Astrocyte (in vitro differentiated cells and primary cell): ENCODE results near the gene MATR3. TPM values are rescaled to one million over a fixed set of nuclear protein-coding genes. Genes with fewer than 3 reads are reported as not detected.

Experiments
- DNase-seq: peaks from one replicate; pipeline ENCODE4 v3.0.0-alpha.2; 2010; ENCODE audit warnings: low read depth
- FAIRE-seq: peaks from 2 replicates; lab custom pipeline; 2011; peaks lifted over from hg19 to GRCh38; lab: Jason Lieb, UNC
- H2AFZ ChIP-seq: 2 replicates; pipeline ENCODE4 v1.6.0; 2012; ENCODE audit warnings: low read depth, low read length, inconsistent platforms
- H3K27ac ChIP-seq: 2 replicates; pipeline ENCODE4 v1.5.1; 2011; ENCODE audit warnings: low read depth, low read length, inconsistent platforms
- H3K27me3 ChIP-seq: 2 replicates; pipeline ENCODE4 v1.6.0; 2011; ENCODE audit warnings: low read length, inconsistent platforms; ENCODE audit not compliant: insufficient read depth
- H3K36me3 ChIP-seq: 2 replicates; pipeline ENCODE4 v1.5.1; 2011; ENCODE audit warnings: low read length, inconsistent platforms; ENCODE audit not compliant: insufficient read depth
- H3K4me1 ChIP-seq: 2 replicates; pipeline ENCODE4 v1.5.1; 2011; ENCODE audit warnings: low read length, inconsistent platforms; ENCODE audit not compliant: insufficient read depth
- H3K4me2 ChIP-seq: 2 replicates; pipeline ENCODE4 v1.6.0; 2012; ENCODE audit warnings: low read length, inconsistent platforms
- H3K4me3 ChIP-seq: 2 replicates; pipeline ENCODE4 v1.5.1; 2011; ENCODE audit warnings: low read depth, mild to moderate bottlenecking, low read length, inconsistent platforms; ENCODE audit not compliant: insufficient read depth
- H3K79me2 ChIP-seq: 2 replicates; pipeline ENCODE4 v1.6.0; 2012; ENCODE audit warnings: mild to moderate bottlenecking, low read length, inconsistent platforms; ENCODE audit not compliant: insufficient read depth
- H3K9ac ChIP-seq: 2 replicates; pipeline ENCODE4 v1.6.0; 2012; ENCODE audit warnings: mild to moderate bottlenecking, low read length, inconsistent platforms
- H3K9me3 ChIP-seq: 2 replicates; pipeline ENCODE4 v1.5.1; 2012; ENCODE audit warnings: low read depth, mild to moderate bottlenecking, low read length, inconsistent platforms; ENCODE audit not compliant: insufficient read depth
- H4K20me1 ChIP-seq: 2 replicates; pipeline ENCODE4 v1.6.0; 2012; ENCODE audit warnings: low read length, inconsistent platforms; ENCODE audit not compliant: insufficient read depth
- H3K27ac Mint-ChIP-seq: one replicate; pipeline ENCODE4 v1.8.0; 2021; ENCODE audit warnings: mild to moderate bottlenecking, mixed read lengths; ENCODE audit not compliant: unreplicated experiment
- H3K27me3 Mint-ChIP-seq: one replicate; pipeline ENCODE4 v1.8.0; 2021; ENCODE audit warnings: low read depth, mixed read lengths; ENCODE audit not compliant: unreplicated experiment
- H3K36me3 Mint-ChIP-seq: one replicate; pipeline ENCODE4 v1.8.0; 2021; ENCODE audit warnings: low read depth, mixed read lengths; ENCODE audit not compliant: unreplicated experiment
- H3K4me1 Mint-ChIP-seq: one replicate; pipeline ENCODE4 v1.8.0; 2021; ENCODE audit warnings: low read depth, mixed read lengths; ENCODE audit not compliant: unreplicated experiment
- H3K4me3 Mint-ChIP-seq: one replicate; pipeline ENCODE4 v1.8.0; 2021; ENCODE audit warnings: mild to moderate bottlenecking, moderate library complexity, mixed read lengths; ENCODE audit not compliant: unreplicated experiment
- H3K9me3 Mint-ChIP-seq: one replicate; pipeline ENCODE4 v1.8.0; 2021; ENCODE audit warnings: mild to moderate bottlenecking, mixed read lengths; ENCODE audit not compliant: unreplicated experiment
- EZH2 ChIP-seq: IDR thresholded peaks from 2 replicates; pipeline ENCODE4 v1.6.1; 2012; ENCODE audit warnings: mild to moderate bottlenecking, low read length, inconsistent platforms; ENCODE audit not compliant: insufficient read depth
- total RNA-seq: library from RNA; stranded (reverse); gene quantifications from 2 replicates; pipeline ENCODE4 v1.2.1, GENCODE V29; 2021
- TF ChIP-seq, protein P1 (sequence below): IDR thresholded peaks from 2 replicates; pipeline ENCODE4 v1.5.1; 2011; ENCODE audit warnings: low read depth, mild to moderate bottlenecking, inconsistent platforms, low read length, moderate library complexity; ENCODE audit not compliant: insufficient read depth

Gene MATR3
- total RNA-seq, 1 donor from 2014 or later = 126 TPM

DNA sequence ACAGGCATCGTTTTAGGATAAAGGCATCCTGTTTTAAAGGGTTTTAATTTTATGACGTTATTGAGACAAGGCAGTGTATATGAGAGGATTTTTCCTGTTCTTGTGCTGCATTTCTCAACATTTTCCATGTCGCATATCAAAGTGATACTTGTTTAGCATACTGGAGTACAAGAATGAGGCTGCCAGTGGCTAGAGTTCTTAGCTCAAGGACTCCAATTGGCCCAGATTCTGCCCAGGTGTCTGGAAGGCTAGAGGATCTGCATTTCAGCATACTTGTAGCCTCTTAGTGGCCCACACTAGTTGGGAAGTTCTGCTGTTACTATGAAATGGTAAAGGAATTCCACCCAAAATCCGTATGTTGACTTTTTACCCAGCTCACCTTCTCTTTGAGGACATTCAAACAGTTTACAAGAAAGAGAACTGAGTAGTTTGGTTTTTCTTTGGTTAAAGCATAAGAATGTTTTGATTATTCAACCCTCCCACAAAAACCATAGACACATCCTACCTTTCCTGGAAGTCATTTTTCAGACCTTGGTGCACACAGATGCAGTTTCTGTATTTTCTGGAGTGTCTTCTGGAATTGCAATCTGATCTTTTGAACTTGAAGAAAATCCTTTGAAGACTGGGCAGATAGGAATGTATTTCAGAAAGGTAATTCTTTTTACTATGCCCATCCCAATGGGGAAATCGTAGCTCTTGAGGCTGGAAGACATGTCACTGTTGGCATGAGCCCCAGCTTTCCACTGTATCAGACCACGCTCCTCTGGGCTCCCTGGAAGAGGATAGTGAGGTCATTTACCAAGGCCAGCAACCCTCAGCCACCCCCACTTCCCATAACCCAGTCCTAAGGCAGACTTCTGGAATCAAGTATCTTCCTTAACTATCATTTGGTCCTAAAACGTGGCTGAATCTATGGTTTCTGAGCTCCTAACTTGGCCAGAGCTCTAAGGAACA is 78.2 kb downstream of the MATR3 start:
- H3K4me3 ChIP-seq = no peak overlapping the region

DNA sequence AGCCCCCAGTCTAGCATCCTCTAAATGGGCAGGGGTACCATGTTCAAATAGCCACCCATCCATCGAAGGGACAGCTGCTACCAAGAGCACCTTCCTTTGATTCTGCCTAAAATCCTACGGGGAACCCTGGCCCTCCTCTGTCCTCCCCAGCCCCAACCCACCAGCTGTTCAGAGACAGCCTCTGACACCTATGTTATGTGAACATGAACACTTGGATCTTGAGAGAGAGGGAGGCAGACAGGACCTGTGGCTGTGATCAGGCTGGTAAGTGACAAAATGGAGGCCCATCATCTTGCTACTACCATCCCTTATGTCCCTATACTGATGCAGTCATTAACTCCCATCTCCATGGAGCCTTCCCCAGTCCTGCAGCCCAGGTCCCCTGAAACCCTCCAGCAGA is 81.4 kb downstream of the MATR3 start:
- Histone ChIP-seq H3K27ac (no peak overlapping the region), H4K20me1 (peaks cover 28% of the 10 kb centered on the region), H2AFZ (no peak overlapping the region), H3K36me3 (no peaks in the 10 kb centered on the region), H3K4me1 (peaks cover 14% of the 10 kb centered on the region), H3K27me3 (no peaks in the 10 kb centered on the region), H3K9me3 (no peaks in the 10 kb centered on the region), H3K9ac (no peak overlapping the region), H3K4me3 (no peak overlapping the region), H3K79me2 (no peaks in the 10 kb centered on the region), H3K4me2 (no peak overlapping the region)
- H3K4me3 Mint-ChIP-seq = no peak overlapping the region
- no peak for DNase-seq
- TF ChIP-seq EZH2 = no peak
- TF ChIP-seq, protein P1, sequence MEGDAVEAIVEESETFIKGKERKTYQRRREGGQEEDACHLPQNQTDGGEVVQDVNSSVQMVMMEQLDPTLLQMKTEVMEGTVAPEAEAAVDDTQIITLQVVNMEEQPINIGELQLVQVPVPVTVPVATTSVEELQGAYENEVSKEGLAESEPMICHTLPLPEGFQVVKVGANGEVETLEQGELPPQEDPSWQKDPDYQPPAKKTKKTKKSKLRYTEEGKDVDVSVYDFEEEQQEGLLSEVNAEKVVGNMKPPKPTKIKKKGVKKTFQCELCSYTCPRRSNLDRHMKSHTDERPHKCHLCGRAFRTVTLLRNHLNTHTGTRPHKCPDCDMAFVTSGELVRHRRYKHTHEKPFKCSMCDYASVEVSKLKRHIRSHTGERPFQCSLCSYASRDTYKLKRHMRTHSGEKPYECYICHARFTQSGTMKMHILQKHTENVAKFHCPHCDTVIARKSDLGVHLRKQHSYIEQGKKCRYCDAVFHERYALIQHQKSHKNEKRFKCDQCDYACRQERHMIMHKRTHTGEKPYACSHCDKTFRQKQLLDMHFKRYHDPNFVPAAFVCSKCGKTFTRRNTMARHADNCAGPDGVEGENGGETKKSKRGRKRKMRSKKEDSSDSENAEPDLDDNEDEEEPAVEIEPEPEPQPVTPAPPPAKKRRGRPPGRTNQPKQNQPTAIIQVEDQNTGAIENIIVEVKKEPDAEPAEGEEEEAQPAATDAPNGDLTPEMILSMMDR = no peak
- no peaks in the 10 kb centered on the region for H3K27me3 Mint-ChIP-seq
- no peak overlapping the region for H3K27ac Mint-ChIP-seq
- H3K9me3 Mint-ChIP-seq = no peaks in the 10 kb centered on the region
- peaks cover 38% of the 10 kb centered on the region for H3K36me3 Mint-ChIP-seq
- no peak for FAIRE-seq
- peaks cover 4% of the 10 kb centered on the region for H3K4me1 Mint-ChIP-seq

More for the DNA sequence above, 78.2 kb downstream of the MATR3 start:
- H3K36me3 Mint-ChIP-seq = peaks cover 29% of the 10 kb centered on the region
- H3K27ac Mint-ChIP-seq = no peak overlapping the region
- Histone ChIP-seq H3K4me1 (peaks cover 17% of the 10 kb centered on the region), H3K27ac (no peak overlapping the region), H3K9me3 (no peaks in the 10 kb centered on the region), H3K27me3 (no peaks in the 10 kb centered on the region), H3K36me3 (peaks cover 6% of the 10 kb centered on the region), H3K79me2 (no peaks in the 10 kb centered on the region), H3K4me2 (no peak overlapping the region), H4K20me1 (peaks cover 29% of the 10 kb centered on the region), H2AFZ (no peak overlapping the region), H3K9ac (no peak overlapping the region)
- H3K4me3 Mint-ChIP-seq = no peak overlapping the region
- no peak for TF ChIP-seq EZH2
- TF ChIP-seq, protein P1 = no peak
- no peaks in the 10 kb centered on the region for H3K9me3 Mint-ChIP-seq
- H3K4me1 Mint-ChIP-seq = peaks cover 7% of the 10 kb centered on the region
- FAIRE-seq = no peak
- H3K27me3 Mint-ChIP-seq = no peaks in the 10 kb centered on the region
- DNase-seq = peak; percentile 66

DNA sequence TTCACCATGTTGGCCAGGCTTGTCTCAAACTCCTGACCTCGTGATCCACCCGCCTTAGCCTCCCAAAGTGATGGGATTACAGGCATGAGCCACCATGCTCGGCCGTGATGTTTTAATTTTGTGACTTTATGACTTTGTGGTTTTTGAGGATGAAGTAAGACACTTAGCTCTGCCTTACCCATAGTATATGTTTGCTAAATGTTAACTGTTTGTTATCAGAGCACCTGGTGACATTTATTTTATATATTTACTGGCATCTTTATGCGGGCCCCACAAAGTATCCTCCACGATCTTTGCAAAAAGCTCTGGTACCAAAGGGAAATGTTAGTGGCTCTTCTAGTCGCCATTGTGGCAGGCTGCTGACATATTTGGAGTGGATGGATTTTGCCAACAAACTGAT is 82.8 kb downstream of the MATR3 start:
- H3K4me2 ChIP-seq = no peak overlapping the region

More for the DNA sequence above, 82.8 kb downstream of the MATR3 start:
- Histone ChIP-seq H3K36me3 (no peaks in the 10 kb centered on the region), H3K79me2 (no peaks in the 10 kb centered on the region), H3K4me1 (peaks cover 13% of the 10 kb centered on the region), H3K27ac (no peak overlapping the region), H2AFZ (no peak overlapping the region), H3K9me3 (no peaks in the 10 kb centered on the region), H3K4me3 (no peak overlapping the region), H4K20me1 (peaks cover 27% of the 10 kb centered on the region), H3K27me3 (no peaks in the 10 kb centered on the region), H3K9ac (no peak overlapping the region)
- Mint-ChIP-seq H3K4me3 (no peak overlapping the region), H3K36me3 (peaks cover 38% of the 10 kb centered on the region), H3K27me3 (no peaks in the 10 kb centered on the region), H3K4me1 (peaks cover 4% of the 10 kb centered on the region), H3K27ac (no peak overlapping the region), H3K9me3 (no peaks in the 10 kb centered on the region)
- no peak for DNase-seq
- no peak for TF ChIP-seq EZH2
- TF ChIP-seq, protein P1 = no peak
- no peak for FAIRE-seq
